Neuron (in vitro differentiated cells): ENCODE data around the gene CMIP.

Source experiments
- H2AFZ ChIP-seq: one replicate; pipeline ENCODE4 v1.6.1; 2013; ENCODE audit warnings: low read depth, mild to moderate bottlenecking, inconsistent platforms, low read length, moderate library complexity
- H3K27me3 ChIP-seq: one replicate; pipeline ENCODE4 v1.6.1; 2013; ENCODE audit warnings: low read length; ENCODE audit not compliant: insufficient read depth
- H3K36me3 ChIP-seq: one replicate; pipeline ENCODE4 v1.6.1; 2013; ENCODE audit warnings: low read length; ENCODE audit not compliant: insufficient read depth
- H3K4me1 ChIP-seq: one replicate; pipeline ENCODE4 v1.6.1; 2013; ENCODE audit warnings: low read length; ENCODE audit not compliant: insufficient read depth
- H3K4me3 ChIP-seq: 2 replicates; pipeline ENCODE4 v1.5.1; 2013; ENCODE audit warnings: mild to moderate bottlenecking, low read length, moderate library complexity
- H3K9me3 ChIP-seq: one replicate; pipeline ENCODE4 v1.6.1; 2013; ENCODE audit warnings: low read length

CMIP gene

DNA sequence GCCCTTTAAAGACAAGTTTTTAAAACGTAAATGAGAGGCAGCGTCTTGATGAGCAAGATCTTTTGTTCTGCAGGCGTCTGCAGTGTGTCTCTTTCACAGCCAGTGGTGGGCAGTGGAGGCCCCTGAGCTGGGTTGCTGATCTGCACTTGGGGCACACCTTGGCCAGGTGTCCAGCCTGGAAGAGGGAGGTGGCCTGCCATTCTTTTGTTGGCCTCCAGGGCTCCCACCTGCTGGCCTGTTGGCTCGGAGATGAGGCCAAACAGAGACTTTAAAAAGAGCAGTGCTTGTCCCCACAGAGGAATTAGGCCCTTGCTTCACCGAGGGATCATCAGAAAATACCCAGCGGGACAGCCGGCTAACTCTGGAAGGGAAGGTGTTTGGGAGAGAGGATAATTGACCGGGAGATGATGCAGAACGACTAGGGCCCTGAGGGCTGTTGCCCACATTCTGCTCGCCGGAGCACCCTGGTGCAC lies 188.6 kb downstream of the CMIP start:
- peaks cover 23% of the 10 kb centered on the region for H3K4me1 ChIP-seq

DNA sequence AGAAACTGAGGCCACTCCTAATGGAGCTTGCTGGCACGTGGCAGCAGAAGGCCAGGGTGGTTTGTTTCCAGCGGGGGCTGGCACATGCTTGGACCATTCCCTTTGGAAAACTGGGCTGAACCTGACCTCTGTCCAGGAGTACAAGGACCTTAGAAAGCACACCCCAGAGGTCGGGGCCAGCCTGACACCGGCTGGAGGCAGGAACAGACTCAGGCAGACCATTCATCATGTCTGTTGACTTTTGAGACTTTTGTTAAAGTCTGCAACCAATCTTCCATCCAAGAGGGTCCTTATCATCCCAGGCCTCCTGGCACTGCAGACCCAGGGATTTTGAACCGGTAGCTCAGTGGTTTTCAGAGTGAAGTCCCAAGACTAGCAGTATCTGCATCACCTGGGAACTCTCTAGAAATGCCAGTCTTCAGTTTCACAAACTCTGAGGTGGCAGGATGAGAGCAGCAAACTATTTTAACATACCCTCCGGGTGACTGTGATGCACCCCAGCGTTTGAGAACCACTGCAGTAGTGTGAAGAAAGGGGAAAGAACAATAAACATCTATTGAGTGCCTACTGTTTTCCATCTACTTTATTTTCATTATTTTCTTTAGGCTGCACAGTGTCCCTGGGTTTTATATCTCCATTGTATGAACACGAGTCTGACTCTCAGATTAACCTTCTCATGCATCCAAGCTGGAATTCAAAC lies 189.2 kb downstream of the CMIP start:
- no peak overlapping the region for H2AFZ ChIP-seq
- H3K9me3 ChIP-seq, result no peaks in the 10 kb centered on the region
- H3K4me1 ChIP-seq, result peaks cover 23% of the 10 kb centered on the region
- no peak overlapping the region for H3K4me3 ChIP-seq
- H3K36me3 ChIP-seq, result no peaks in the 10 kb centered on the region
- no peaks in the 10 kb centered on the region for H3K27me3 ChIP-seq

More for the DNA sequence above, 188.6 kb downstream of the CMIP start:
- H3K4me3 ChIP-seq, result no peak overlapping the region
- no peaks in the 10 kb centered on the region for H3K27me3 ChIP-seq
- H3K36me3 ChIP-seq, result no peaks in the 10 kb centered on the region
- H3K9me3 ChIP-seq, result no peaks in the 10 kb centered on the region
- no peak overlapping the region for H2AFZ ChIP-seq

DNA sequence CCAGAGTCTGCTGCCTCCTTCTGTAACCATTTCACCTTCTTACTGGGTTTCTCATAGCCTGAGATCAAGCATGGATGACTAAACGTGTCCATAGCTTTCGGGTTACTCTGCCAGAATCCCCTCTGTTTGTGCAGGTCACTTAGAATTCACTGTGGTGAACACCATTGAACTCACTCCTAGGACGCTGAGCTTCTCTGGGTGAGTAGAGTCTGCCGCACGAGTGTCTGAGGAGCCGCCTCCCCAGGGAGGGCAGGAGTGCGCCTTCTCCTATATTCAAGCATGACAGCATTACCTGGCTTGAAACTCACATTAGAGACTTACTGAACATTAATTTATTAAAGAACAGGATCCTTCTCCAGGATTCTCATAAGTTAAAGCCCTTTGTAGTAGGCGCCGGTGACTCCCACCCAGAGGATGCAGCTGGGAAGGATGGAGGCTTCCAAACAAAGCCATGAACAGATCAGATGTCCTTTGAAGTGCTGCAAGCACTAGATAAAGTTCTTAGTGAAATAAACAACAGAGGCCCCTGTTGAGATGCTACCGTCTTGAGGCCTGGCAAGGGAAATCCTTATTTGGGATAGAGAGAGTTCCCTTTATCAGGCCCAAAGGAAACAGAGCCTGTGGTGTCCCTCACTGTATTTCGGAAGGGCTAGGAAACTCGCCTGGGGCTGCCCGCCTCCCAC lies 189.9 kb downstream of the CMIP start:
- H3K36me3 ChIP-seq, result no peaks in the 10 kb centered on the region
- no peak overlapping the region for H2AFZ ChIP-seq
- no peaks in the 10 kb centered on the region for H3K9me3 ChIP-seq
- H3K4me3 ChIP-seq, result no peak overlapping the region
- no peaks in the 10 kb centered on the region for H3K27me3 ChIP-seq
- peaks cover 23% of the 10 kb centered on the region for H3K4me1 ChIP-seq

DNA sequence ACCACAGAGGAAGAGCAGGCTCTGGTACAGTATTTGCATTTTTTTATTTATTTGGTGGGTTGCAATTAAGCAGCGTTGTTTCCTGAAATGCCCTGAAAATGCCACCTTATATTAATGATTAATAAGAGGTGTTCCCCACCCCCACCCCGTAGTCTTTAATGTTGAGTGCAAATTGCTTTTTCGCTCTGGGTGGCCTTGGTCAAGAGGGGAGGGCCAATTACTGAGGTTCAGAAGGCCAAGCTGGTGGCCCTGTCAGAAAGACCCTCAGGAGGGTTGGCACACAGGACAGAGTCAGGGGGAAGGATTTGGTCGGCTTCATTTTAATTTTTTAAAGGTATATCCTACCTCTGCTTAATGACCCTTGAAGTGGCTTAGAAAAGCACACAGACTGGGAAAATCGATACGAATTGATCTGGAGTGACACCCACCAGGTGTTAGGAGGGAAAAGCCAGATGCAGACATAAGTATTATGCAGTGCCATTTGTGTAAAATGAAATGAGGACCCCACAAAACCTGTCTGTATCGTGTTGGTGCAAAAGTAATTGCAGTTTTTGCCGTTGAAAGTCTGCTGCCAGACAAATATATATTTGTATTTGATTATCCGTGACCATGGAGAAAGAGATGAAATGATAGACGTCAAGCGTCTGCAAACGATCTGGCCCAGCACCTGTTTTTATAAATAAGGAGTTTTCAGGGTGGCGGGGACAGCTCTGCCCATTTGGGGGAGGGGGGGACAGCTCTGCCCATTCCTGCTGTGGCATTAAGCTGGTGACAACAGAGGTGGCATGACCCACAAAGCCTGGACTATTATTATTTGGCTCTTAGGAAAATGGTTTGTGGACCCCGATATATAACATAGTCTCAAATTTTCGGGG lies 190.7 kb downstream of the CMIP start:
- no peak overlapping the region for H2AFZ ChIP-seq
- no peak overlapping the region for H3K4me3 ChIP-seq
- H3K36me3 ChIP-seq, result no peaks in the 10 kb centered on the region
- H3K9me3 ChIP-seq, result no peaks in the 10 kb centered on the region
- H3K4me1 ChIP-seq, result peaks cover 20% of the 10 kb centered on the region
- H3K27me3 ChIP-seq, result no peaks in the 10 kb centered on the region

DNA sequence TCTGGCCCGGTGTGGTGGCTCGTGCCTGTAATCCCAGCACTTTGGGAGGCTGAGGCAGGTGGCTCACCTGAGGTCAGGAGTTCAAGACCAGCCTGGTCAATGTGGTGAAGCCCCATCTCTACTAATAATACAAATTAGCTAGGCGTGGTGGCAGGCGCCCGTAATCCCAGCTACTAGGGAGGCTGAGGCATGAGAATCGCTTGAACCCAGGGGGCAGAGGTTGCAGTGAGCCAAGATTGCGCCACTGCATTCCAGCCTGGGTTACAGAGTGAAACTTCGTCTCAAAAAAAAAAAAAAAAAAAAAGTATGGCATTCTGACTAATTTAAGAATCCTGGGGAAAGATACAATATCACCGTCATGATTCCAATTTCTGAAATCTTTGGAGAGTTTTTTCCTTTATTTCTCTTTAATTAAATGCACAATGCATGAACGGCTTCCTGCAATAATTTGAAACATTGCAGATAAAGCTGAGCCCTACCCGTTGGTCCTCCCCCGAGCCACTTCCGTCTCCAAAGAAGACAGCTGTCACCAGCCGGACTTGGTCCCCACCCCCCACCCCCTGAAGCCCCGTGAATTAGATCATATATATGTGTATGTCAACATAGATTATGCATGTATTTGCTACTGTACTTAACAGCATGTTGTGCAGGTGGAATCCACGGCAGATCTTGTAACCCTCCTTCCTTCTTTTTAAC lies 191.8 kb downstream of the CMIP start:
- no peak overlapping the region for H2AFZ ChIP-seq
- peaks cover 19% of the 10 kb centered on the region for H3K4me1 ChIP-seq
- no peaks in the 10 kb centered on the region for H3K27me3 ChIP-seq
- no peaks in the 10 kb centered on the region for H3K36me3 ChIP-seq
- no peak overlapping the region for H3K4me3 ChIP-seq
- H3K9me3 ChIP-seq, result no peaks in the 10 kb centered on the region

DNA sequence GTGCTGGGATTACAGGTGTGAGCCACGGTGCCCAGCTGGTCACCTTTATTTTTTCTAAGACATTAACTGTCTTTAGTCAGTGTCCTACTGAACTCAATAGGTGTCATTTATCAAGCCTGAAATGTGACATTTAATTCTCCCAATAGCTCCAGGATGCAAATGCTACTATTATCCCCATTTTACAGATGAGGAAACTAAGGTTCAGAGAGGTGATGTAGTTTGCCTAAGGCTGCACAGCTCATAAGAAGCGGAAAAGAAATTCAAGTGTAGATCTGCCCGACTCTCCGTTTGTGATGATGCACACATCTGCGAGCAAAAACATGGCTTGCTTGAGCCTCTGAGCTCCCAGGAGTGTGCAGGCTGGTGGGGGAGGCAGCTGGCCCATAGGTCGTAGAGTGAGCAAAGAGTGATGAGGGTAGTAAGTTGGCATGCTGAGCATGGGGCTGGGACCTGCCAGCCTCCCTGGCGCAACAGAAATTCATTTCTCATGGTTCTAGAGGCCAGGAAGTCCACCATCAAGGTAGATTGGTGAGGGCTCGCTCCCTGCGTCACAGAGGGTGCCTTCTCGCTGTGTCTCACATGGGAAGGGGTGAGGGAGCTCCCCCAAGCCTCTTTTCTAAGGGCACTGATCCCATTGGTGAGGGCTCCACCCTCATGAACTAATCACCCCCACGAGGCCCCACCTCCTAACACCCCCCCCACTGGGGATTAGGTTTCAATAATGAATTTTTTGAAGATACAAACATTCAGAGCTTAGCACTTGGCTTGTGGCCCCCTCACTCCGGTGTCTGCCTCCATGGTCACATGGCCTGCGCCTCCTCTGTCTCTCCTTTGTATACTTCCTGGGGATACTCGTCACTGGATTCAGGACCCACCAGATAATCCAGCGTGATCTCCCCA lies 193.0 kb downstream of the CMIP start:
- Histone ChIP-seq H3K4me1 (peaks cover 22% of the 10 kb centered on the region), H3K27me3 (no peaks in the 10 kb centered on the region), H3K9me3 (no peaks in the 10 kb centered on the region), H3K4me3 (no peak overlapping the region), H3K36me3 (no peaks in the 10 kb centered on the region), H2AFZ (no peak overlapping the region)

DNA sequence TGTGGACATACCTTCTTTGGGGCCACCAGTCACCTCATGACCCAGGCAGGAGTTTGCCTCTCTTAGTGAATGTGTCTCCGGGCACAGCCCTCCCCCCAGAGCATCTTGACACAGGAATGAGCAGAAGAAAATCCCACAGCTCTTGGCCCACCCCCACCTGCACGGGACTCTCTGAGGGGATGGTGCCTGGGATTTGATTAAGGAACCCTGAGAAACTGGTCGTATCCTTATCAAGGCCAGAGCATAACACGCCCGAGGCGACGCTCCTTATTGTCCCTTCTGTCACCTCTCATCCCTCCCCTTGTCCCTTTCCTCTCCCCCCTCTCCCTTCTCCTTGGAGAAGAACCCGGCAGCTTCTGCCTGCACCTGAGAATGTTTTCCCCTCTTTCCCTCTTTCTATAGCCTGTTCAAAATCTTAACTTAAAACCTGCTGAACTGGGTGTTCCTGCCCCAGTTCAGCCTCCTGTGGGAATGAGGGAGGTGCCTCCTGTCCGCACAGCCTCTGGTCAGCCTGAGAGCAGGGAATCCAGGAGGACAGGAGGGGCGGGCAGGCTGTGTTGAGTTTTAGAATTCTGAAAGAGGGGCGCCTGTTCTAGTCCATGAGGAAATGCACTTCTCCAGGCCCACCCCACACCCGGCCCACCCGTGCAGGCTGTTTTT lies 193.8 kb downstream of the CMIP start:
- no peaks in the 10 kb centered on the region for H3K36me3 ChIP-seq
- peaks cover 15% of the 10 kb centered on the region for H3K4me1 ChIP-seq
- H3K9me3 ChIP-seq, result no peaks in the 10 kb centered on the region
- no peak overlapping the region for H3K4me3 ChIP-seq
- no peak overlapping the region for H2AFZ ChIP-seq
- H3K27me3 ChIP-seq, result no peaks in the 10 kb centered on the region

DNA sequence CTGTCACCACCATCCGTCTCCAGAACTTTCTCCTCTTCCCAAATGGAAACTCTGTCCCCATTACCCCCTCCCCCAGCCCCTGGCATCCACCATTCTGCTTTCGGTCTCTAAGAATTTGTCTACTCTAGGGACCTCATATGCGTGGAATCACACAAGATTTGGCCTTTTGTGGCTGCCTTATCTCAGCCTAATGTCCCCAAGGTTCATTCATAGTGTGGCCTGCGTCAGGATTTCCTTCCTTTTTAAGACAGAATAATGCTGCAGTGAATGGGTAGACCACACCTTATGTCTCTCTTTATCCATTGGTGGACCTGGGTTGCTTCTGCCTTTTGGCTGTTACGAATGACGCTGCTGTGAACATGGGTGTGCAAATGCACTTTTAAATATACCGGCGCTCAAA lies 194.7 kb downstream of the CMIP start:
- H3K27me3 ChIP-seq, result no peaks in the 10 kb centered on the region
- H2AFZ ChIP-seq, result no peak overlapping the region
- H3K9me3 ChIP-seq, result no peaks in the 10 kb centered on the region
- H3K4me3 ChIP-seq, result no peak overlapping the region
- H3K36me3 ChIP-seq, result no peaks in the 10 kb centered on the region
- H3K4me1 ChIP-seq, result peaks cover 14% of the 10 kb centered on the region

DNA sequence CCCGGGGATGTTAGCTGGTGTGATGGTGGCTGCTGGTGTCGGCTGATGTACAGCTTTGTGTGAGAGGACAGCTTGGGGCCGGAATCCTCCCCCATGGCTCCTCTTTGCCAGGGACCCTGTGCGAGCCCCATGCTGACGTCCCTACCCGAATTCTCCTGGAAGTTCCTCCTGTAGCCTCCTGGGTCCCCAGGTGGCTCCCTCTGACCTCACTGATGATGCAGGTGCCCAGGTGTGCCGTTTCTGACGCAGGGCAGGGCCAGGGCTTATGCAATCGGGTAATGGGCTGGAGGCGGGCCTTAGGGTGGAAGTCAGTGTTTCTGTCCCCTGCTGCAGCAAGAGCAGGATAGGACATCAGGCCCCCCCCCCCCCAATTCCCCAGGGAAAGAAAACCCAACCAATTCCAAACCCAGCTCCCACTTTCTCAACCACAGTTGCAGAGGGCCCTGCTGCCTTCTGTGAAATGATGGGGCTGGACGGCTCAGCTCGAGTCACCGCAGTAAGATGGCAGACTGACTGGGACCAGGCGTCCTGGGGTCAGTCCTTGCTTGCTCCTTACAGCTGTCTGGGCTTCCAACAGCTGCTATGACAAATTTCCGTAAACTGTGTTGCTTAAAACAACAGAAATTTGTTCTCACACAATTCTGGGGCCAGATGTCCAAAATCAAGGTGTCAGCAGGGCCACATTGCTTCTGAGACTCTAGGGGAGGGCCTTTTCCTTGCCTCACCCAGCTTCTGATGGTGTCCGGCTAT lies 195.5 kb downstream of the CMIP start:
- Histone ChIP-seq H3K4me1 (peaks cover 22% of the 10 kb centered on the region), H3K4me3 (no peak overlapping the region), H2AFZ (no peak overlapping the region), H3K36me3 (no peaks in the 10 kb centered on the region), H3K27me3 (no peaks in the 10 kb centered on the region), H3K9me3 (no peaks in the 10 kb centered on the region)

DNA sequence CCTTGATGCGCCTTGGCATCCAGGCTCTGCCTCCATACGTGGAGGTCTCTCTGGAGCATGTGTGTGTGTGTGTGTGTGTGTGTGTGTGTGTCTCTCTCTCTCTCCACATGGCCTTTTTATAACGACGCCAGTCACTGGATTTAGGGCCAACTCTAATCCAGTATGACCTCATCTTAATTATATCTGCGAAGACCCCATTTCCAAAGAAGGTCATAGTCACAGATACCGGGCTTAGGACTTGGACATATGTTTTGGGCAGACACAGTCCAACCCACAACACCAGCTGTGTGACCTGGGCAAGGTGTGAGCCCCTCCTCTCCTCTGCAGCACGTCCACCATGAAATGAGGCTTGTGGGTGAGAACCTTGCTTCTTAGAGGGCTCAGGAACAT lies 196.1 kb downstream of the CMIP start:
- peaks cover 27% of the 10 kb centered on the region for H3K4me1 ChIP-seq
- no peak overlapping the region for H2AFZ ChIP-seq
- H3K27me3 ChIP-seq, result no peaks in the 10 kb centered on the region
- no peaks in the 10 kb centered on the region for H3K9me3 ChIP-seq
- no peak overlapping the region for H3K4me3 ChIP-seq
- no peaks in the 10 kb centered on the region for H3K36me3 ChIP-seq

DNA sequence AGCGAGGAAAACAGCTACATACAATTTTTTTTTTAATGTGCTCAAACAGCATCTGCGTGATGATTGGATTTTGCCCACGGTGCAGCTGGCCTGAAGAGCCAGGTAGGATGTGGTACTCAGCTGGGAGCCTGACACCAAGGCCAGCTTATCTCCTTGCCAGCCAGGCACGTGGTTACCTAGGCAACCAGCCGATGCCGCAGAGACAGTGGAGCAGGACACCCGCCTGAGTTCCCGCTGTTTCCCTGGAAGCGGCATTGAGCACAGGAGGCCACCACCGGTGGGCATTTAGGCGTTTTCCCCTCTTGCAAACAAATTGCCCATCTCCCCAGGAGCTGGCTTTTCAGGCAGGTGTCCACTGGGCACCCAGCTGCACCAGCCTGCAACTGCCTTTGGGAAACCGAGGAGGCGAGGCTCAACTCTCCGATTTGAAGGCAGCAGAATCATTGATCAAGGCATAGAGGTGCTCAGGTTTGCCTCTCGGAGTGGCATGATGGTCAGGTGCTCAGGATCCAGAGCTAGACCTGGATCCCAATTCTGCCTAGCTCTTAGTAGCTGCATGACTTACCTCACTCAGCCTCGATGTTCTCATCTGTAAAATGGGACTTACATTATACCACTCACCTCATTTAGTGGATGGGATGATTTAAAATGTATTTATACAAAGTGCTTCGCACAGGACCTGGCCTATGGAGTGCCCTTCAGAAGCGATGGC lies 196.9 kb downstream of the CMIP start:
- Histone ChIP-seq H3K27me3 (no peaks in the 10 kb centered on the region), H3K36me3 (no peaks in the 10 kb centered on the region), H3K4me1 (peaks cover 30% of the 10 kb centered on the region), H2AFZ (no peak overlapping the region), H3K4me3 (no peak overlapping the region), H3K9me3 (no peaks in the 10 kb centered on the region)
